Calu3 (cell line): ENCODE measurements around the gene TMEM151B. TPM values are rescaled to one million over a fixed set of nuclear protein-coding genes. Genes with fewer than 3 reads are reported as not detected.

Source experiments
- BruUV-seq: library from RNA; stranded (reverse); fragments of 400-500 nt; replicated peaks from 2 replicates; lab custom pipeline; 2021; lab: Mats Ljungman, UMichigan
- CTCF ChIA-PET: fragments of 300-600 bp; sonication (Branson Sonifier 250); formaldehyde crosslinking; loops from one replicate; lab custom pipeline; 2022; ENCODE audit warnings: antibody characterized with exemption; lab: Charles Lee
- DNase-seq: peaks from one replicate; pipeline ENCODE4 v3.0.0; 2022
- H3K27ac Mint-ChIP-seq: one replicate; pipeline ENCODE4 v1.8.0; 2022; ENCODE audit warnings: mixed read lengths; ENCODE audit not compliant: unreplicated experiment
- H3K27me3 Mint-ChIP-seq: one replicate; pipeline ENCODE4 v1.8.0; 2022; ENCODE audit warnings: mixed read lengths; ENCODE audit not compliant: unreplicated experiment
- H3K36me3 Mint-ChIP-seq: one replicate; pipeline ENCODE4 v1.8.0; 2022; ENCODE audit warnings: mild to moderate bottlenecking, moderate library complexity, mixed read lengths; ENCODE audit not compliant: insufficient read depth, unreplicated experiment
- H3K4me1 Mint-ChIP-seq: one replicate; pipeline ENCODE4 v1.8.0; 2022; ENCODE audit warnings: mild to moderate bottlenecking, low read depth, mixed read lengths; ENCODE audit not compliant: unreplicated experiment
- H3K4me3 Mint-ChIP-seq: one replicate; pipeline ENCODE4 v1.8.0; 2022; ENCODE audit warnings: mild to moderate bottlenecking, low read depth, moderate library complexity, mixed read lengths; ENCODE audit not compliant: unreplicated experiment
- H3K9me3 Mint-ChIP-seq: one replicate; pipeline ENCODE4 v1.8.0; 2022; ENCODE audit warnings: low read depth, mixed read lengths; ENCODE audit not compliant: unreplicated experiment
- intact Hi-C: fragments of 100-400 bp; cut with micrococcal nuclease; formaldehyde crosslinking; loops from one replicate; pipeline ENCODE4 v1.10.0; 2022; ENCODE audit not compliant: unreplicated experiment
- total RNA-seq: library from RNA; stranded (reverse); gene quantifications from 2 replicates; pipeline ENCODE4 v1.2.3, GENCODE V29; 2022
- TF ChIP-seq, protein P1 (sequence below): fragments of 200-600 bp; IDR thresholded peaks from one replicate; pipeline ENCODE4 v1.8.0; 2022; ENCODE audit warnings: antibody characterized with exemption; ENCODE audit not compliant: unreplicated experiment

TMEM151B gene
- total RNA-seq, 1 experiment from 2014 or later: not detected

DNA sequence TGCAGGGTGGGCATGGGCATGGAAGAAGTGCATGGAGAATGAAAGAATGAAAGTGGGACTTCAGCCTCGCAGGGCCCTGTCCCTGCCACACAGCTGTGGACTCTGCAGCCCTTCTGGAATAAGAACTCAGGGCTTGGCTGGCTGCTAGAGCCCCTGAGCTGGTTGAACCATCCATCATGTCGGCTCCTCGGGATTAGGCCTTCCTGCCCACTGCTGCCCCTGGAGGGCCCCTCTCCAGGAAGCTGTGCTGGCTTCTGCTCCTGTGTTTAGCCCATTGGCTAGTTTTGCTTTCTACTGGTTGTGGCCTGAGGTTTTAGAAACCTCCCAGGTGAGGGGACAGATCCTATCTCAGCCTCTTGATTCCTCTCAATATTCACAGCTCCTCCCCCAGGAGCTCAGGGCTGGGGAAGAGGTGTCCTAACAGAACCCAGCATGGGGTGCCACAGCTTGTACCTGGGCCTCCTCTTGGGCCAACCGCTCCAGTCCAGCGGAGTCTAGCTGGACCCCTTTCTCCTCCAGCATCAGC lies 35.0 kb downstream of the TMEM151B start:
- H3K4me1 Mint-ChIP-seq: no peaks in the 10 kb centered on the region
- H3K27ac Mint-ChIP-seq: no peak overlapping the region
- BruUV-seq: no TSS peak
- no peak overlapping the region for H3K4me3 Mint-ChIP-seq
- no peaks in the 10 kb centered on the region for H3K27me3 Mint-ChIP-seq
- CTCF ChIA-PET: interaction anchor here (0.6 to 3.9 kb wide), 9 partner anchors 8 to 594 kb away, joined by 3 to 25 read pairs (median 3); partner anchors contain the start of gene AARS2
- intact Hi-C loops: loop anchor here (2.0 kb wide), 1 partner anchor 36 kb away; no protein-coding TSS in a partner anchor
- H3K36me3 Mint-ChIP-seq: peaks cover 42% of the 10 kb centered on the region
- H3K9me3 Mint-ChIP-seq: no peaks in the 10 kb centered on the region
- TF ChIP-seq, protein P1, sequence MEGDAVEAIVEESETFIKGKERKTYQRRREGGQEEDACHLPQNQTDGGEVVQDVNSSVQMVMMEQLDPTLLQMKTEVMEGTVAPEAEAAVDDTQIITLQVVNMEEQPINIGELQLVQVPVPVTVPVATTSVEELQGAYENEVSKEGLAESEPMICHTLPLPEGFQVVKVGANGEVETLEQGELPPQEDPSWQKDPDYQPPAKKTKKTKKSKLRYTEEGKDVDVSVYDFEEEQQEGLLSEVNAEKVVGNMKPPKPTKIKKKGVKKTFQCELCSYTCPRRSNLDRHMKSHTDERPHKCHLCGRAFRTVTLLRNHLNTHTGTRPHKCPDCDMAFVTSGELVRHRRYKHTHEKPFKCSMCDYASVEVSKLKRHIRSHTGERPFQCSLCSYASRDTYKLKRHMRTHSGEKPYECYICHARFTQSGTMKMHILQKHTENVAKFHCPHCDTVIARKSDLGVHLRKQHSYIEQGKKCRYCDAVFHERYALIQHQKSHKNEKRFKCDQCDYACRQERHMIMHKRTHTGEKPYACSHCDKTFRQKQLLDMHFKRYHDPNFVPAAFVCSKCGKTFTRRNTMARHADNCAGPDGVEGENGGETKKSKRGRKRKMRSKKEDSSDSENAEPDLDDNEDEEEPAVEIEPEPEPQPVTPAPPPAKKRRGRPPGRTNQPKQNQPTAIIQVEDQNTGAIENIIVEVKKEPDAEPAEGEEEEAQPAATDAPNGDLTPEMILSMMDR: no peak
- no peak for DNase-seq

DNA sequence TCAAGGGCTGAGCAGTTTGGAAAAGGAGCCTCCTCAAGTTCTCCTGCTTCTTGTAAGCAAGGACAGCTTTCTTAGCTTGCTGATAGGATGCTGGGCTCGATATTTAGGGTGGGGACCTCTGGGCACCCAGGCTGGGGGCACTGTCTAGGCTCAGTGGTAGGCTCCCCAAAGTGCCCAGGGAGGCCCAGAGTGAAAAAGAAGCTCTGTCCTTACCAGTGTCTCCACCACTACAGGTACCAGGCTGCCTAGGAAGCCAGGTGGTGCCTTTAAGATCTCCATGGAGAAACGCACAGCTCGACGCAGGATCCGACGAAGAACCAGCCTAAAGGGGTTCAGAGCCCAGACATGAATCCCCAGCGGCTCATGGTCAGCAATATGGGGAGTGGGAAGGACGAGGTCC lies 36.5 kb downstream of the TMEM151B start:
- no peak for DNase-seq
- H3K27me3 Mint-ChIP-seq: no peaks in the 10 kb centered on the region
- H3K4me1 Mint-ChIP-seq: peaks cover 2% of the 10 kb centered on the region
- TF ChIP-seq, protein P1: no peak
- CTCF ChIA-PET: interaction anchor here (0.8 to 3.9 kb wide), 3 partner anchors 39 to 78 kb away, joined by 3 to 25 read pairs (median 3); no protein-coding TSS in a partner anchor
- no peaks in the 10 kb centered on the region for H3K9me3 Mint-ChIP-seq
- H3K36me3 Mint-ChIP-seq: peaks cover 33% of the 10 kb centered on the region
- BruUV-seq: no TSS peak
- no peak overlapping the region for H3K4me3 Mint-ChIP-seq
- no peak overlapping the region for H3K27ac Mint-ChIP-seq
- intact Hi-C loops: no loop called here

- Mint-ChIP-seq H3K27me3 (no peaks in the 10 kb centered on the region), H3K9me3 (no peaks in the 10 kb centered on the region), H3K27ac (no peak overlapping the region), H3K4me1 (peaks cover 7% of the 10 kb centered on the region), H3K4me3 (no peak overlapping the region), H3K36me3 (peaks cover 31% of the 10 kb centered on the region)
- BruUV-seq: no TSS peak
- CTCF ChIA-PET: interaction anchor here (0.8 kb wide), 1 partner anchor 45 kb away, joined by 3 read pairs; no protein-coding TSS in a partner anchor
- intact Hi-C loops: no loop called here
- DNase-seq: no peak
- TF ChIP-seq, protein P1: no peak
Observed at GRCh38 chr6:44307217-44307616, 37.0 kb downstream of the TMEM151B start.

- CTCF ChIA-PET: no interaction called here
- Mint-ChIP-seq H3K9me3 (no peaks in the 10 kb centered on the region), H3K27ac (no peak overlapping the region), H3K4me1 (peaks cover 10% of the 10 kb centered on the region), H3K36me3 (peaks cover 36% of the 10 kb centered on the region), H3K4me3 (no peak overlapping the region), H3K27me3 (no peaks in the 10 kb centered on the region)
- intact Hi-C loops: no loop called here
- no peak for DNase-seq
- no TSS peak for BruUV-seq
- TF ChIP-seq, protein P1: no peak
Observed at GRCh38 chr6:44309092-44309491, 38.8 kb downstream of the TMEM151B start.
